ENCODE measurements around the gene JAK1. TPM values are rescaled to one million over a fixed set of nuclear protein-coding genes. Genes with fewer than 3 reads are reported as not detected.
A peak's percentile ranks its signal among the peaks of the same experiment; 100 is the strongest.

The JAK1 gene
- total and polyA plus RNA-seq, 2 experiments from 2014 or later: 24.9 to 41.3 TPM

GRCh38 chr1:64878931-64879611, 87.3 kb downstream of the JAK1 start:
- Histone ChIP-seq H3K4me3 (no peak overlapping the region), H3K4me1 (ENCODE audit: low read depth) (peaks cover 28% of the 10 kb centered on the region), H3K27me3 (no peaks in the 10 kb centered on the region), H3K27ac (no peak overlapping the region), H3K36me3 (no peaks in the 10 kb centered on the region), H3K9me3 (ENCODE audit: low read depth) (no peaks in the 10 kb centered on the region)
- no peak for TF ChIP-seq CTCF (IDR thresholded peaks at IDR 0.05; ENCODE audit: low read depth, low read length)
- DNase-seq (ENCODE audit: low read depth in 1 of 2, low spot score in 1 of 2): no peak

- Histone ChIP-seq H3K36me3 (no peaks in the 10 kb centered on the region), H3K27ac (no peak overlapping the region), H3K4me1 (ENCODE audit: low read depth) (peaks cover 30% of the 10 kb centered on the region), H3K4me3 (no peak overlapping the region), H3K27me3 (no peaks in the 10 kb centered on the region), H3K9me3 (ENCODE audit: low read depth) (no peaks in the 10 kb centered on the region)
- DNase-seq (ENCODE audit: low read depth in 1 of 2, low spot score in 1 of 2): no peak
- no peak for TF ChIP-seq CTCF (IDR thresholded peaks at IDR 0.05; ENCODE audit: low read depth, low read length)
Measured at GRCh38 chr1:64878090-64878489, 88.3 kb downstream of the JAK1 start.

- Histone ChIP-seq H3K36me3 (no peaks in the 10 kb centered on the region), H3K27me3 (no peaks in the 10 kb centered on the region), H3K4me3 (no peak overlapping the region), H3K27ac (no peak overlapping the region), H3K4me1 (ENCODE audit: low read depth) (peaks cover 29% of the 10 kb centered on the region), H3K9me3 (ENCODE audit: low read depth) (no peaks in the 10 kb centered on the region)
- no peak for DNase-seq (ENCODE audit: low read depth in 1 of 2, low spot score in 1 of 2)
- no peak for TF ChIP-seq CTCF (IDR thresholded peaks at IDR 0.05; ENCODE audit: low read depth, low read length)
Measured at GRCh38 chr1:64877598-64877997, 88.8 kb downstream of the JAK1 start.

GRCh38 chr1:64877151-64877550, 89.2 kb downstream of the JAK1 start:
- Histone ChIP-seq H3K36me3 (no peaks in the 10 kb centered on the region), H3K9me3 (ENCODE audit: low read depth) (no peaks in the 10 kb centered on the region), H3K4me1 (ENCODE audit: low read depth) (peaks cover 24% of the 10 kb centered on the region), H3K27ac (no peak overlapping the region), H3K27me3 (no peaks in the 10 kb centered on the region), H3K4me3 (no peak overlapping the region)
- no peak for DNase-seq (ENCODE audit: low read depth in 1 of 2, low spot score in 1 of 2)
- TF ChIP-seq CTCF (IDR thresholded peaks at IDR 0.05; ENCODE audit: low read depth, low read length): no peak

GRCh38 chr1:64875606-64876005, 90.7 kb downstream of the JAK1 start:
- H3K9me3 ChIP-seq (ENCODE audit: low read depth): no peaks in the 10 kb centered on the region
- no peaks in the 10 kb centered on the region for H3K27me3 ChIP-seq
- no peak overlapping the region for H3K4me3 ChIP-seq
- TF ChIP-seq CTCF (IDR thresholded peaks at IDR 0.05; ENCODE audit: low read depth, low read length): no peak
- H3K36me3 ChIP-seq: no peaks in the 10 kb centered on the region
- peak overlapping the region; percentile 85 for H3K27ac ChIP-seq
- no peak for DNase-seq (ENCODE audit: low read depth in 1 of 2, low spot score in 1 of 2)
- peaks cover 18% of the 10 kb centered on the region for H3K4me1 ChIP-seq (ENCODE audit: low read depth)
